ENCODE data around the gene HOXA10. TPM values are rescaled to one million over a fixed set of nuclear protein-coding genes. Genes with fewer than 3 reads are reported as not detected.
A peak's percentile ranks its signal among the peaks of the same experiment; 100 is the strongest.

The HOXA10 gene
- total RNA-seq, 4 donors from 2014 or later: 4.9 to 11.2 (median 6.7) TPM

DNA sequence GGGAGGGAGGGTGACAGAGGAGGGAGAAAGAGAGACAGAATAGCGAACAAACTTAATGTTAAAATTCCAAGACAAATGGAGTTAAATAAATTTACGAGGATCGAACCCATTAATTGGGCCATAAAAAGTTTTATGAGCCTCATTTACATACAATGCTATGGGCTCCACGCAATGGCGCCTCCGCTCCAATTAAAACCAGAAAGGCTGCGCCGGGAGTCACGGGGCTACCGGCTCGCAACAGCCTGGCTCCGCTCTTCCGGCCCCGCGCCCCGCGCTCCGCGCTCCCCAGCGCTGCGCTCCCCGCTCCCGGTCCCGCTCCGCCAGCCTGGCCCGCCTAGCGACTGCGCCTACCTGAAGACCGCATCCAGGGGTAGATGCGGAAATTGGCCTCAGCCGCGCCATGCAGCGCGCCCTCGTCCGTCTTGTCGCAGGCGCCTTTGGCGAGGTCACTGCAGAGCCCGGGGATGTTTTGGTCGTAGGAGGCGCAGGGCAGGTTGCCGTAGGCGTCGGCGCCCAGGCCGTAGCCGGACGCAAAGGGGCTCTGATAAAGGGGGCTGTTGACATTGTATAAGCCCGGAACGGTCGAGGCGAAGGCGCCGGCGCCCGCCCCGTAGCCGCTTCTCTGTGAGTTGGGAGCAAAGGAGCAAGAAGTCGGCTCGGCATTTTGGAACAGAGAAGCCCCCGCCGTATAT lies 18.2 kb downstream of the HOXA10 start:
- TF ChIP-seq, protein P1, sequence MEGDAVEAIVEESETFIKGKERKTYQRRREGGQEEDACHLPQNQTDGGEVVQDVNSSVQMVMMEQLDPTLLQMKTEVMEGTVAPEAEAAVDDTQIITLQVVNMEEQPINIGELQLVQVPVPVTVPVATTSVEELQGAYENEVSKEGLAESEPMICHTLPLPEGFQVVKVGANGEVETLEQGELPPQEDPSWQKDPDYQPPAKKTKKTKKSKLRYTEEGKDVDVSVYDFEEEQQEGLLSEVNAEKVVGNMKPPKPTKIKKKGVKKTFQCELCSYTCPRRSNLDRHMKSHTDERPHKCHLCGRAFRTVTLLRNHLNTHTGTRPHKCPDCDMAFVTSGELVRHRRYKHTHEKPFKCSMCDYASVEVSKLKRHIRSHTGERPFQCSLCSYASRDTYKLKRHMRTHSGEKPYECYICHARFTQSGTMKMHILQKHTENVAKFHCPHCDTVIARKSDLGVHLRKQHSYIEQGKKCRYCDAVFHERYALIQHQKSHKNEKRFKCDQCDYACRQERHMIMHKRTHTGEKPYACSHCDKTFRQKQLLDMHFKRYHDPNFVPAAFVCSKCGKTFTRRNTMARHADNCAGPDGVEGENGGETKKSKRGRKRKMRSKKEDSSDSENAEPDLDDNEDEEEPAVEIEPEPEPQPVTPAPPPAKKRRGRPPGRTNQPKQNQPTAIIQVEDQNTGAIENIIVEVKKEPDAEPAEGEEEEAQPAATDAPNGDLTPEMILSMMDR (IDR thresholded peaks at IDR 0.05): no peak
- no peak for TF ChIP-seq POLR2A (IDR thresholded peaks at IDR 0.05)
- H3K4me3 ChIP-seq (ENCODE audit: low read depth, poor library complexity, severe bottlenecking): peak overlapping the region; percentile 56
- WGBS, 2 donors: 1% methylated on average over 48 to 63 of the region's 63 CpGs
- intact Hi-C loops (cut with DNase I; ENCODE audit: low total_unique reads): no loop called here
- peak in 1 of 2 donors; percentile 89 for DNase-seq (ENCODE audit: low spot score in 2 of 2)

DNA sequence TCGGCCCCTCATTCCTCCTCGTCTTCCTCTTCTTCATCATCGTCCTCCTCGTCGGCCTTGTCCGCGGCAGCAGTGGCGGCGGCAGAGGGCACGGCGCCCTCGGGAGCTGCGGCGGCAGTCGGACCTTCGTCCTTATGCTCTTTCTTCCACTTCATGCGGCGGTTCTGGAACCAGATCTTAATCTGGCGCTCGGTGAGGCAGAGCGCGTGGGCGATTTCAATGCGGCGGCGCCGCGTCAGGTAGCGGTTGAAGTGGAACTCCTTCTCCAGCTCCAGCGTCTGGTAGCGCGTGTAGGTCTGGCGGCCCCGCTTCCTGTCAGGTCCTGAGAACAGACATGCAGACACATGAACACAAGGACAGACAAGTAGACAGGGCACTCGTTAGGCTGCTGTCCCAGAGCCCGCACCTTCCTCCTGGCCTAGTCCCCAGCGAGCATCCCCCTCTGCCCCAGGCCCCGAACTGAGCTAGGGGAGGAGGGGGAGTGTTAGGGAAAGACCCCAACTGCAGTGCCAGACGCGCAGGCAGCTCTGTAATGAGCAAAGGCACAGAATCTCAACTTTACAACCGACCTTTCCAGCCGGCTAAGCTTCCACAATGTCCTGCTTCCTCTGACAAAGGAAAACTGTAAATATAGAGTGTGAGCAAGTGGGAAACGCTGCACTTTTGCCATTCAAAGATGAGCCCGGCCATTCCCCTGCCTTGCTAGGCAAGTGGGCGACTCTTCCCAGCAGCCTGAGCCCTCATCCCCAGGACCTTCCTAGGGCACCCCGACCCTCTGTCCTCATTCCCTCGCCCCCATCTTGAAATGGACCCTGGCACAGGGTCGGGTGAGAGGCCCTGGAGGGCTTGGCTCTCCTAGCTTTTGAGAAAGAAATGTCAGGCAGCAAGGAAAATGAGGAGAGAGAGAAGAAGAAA lies 19.0 kb downstream of the HOXA10 start:
- intact Hi-C loops (cut with DNase I; ENCODE audit: low total_unique reads): loop anchor here (5.0 kb wide), 1 partner anchor 293 kb away; the partner anchor contains the start of gene SKAP2
- WGBS, 2 donors: 41 to 46% methylated on average over 46 to 48 of the region's 48 CpGs
- DNase-seq (ENCODE audit: low spot score in 2 of 2): peak in 1 of 2 donors; percentile 86
- TF ChIP-seq, protein P1 (IDR thresholded peaks at IDR 0.05): no peak
- TF ChIP-seq POLR2A (IDR thresholded peaks at IDR 0.05): no peak
- peak overlapping the region; percentile 56 for H3K4me3 ChIP-seq (ENCODE audit: low read depth, poor library complexity, severe bottlenecking)

DNA sequence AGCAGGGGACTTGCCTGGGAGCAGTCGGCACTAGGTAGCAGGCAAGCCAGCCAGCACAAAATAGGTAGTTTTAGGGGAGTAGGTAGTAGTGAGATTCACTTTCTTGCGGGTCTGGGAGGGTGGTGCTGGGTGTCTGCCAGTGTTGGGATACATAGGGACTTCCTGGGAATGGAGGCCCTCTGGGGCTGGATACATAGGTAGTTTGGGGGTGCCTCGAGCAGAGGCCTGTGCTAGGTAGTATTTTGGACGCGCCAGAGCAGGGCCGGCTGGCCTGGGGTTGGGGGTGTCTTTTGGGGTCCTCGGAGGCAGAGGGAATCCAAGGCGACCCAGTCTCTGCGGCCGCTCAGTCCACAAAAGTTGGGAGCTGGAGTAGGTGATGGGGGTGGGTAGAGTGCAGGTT lies 19.8 kb downstream of the HOXA10 start:
- 71% methylated on average over 10 of the region's 10 CpGs for WGBS, 2 donors
- TF ChIP-seq, protein P1 (IDR thresholded peaks at IDR 0.05): no peak
- TF ChIP-seq POLR2A (IDR thresholded peaks at IDR 0.05): no peak
- intact Hi-C loops (cut with DNase I; ENCODE audit: low total_unique reads): loop anchor here (5.0 kb wide), 1 partner anchor 292 kb away; the partner anchor contains the start of gene SKAP2
- no peak overlapping the region for H3K4me3 ChIP-seq (ENCODE audit: low read depth, poor library complexity, severe bottlenecking)
- DNase-seq (ENCODE audit: low spot score in 2 of 2): peak; percentile 17 to 82

DNA sequence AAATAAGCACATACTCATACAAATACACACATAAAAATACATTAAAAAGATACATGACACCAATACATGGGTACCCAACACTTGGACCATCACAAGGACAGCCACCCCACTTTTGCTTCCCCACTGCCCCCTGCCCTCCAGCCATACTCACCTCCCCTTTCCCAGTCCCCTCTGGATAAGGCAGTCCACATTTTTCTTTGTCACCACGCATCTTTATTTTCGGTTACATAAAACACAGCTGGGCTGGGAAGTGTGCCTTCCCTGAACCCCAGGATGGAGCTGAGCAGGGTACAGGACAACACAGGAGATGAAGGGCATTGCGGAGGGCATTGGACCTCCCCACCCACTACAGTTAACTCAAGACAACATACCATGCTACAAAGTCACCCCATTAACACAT lies 20.6 kb downstream of the HOXA10 start:
- 76 to 78% methylated on average over 3 of the region's 3 CpGs for WGBS, 2 donors
- intact Hi-C loops (cut with DNase I; ENCODE audit: low total_unique reads): loop anchor here (5.0 kb wide), 1 partner anchor 291 kb away; the partner anchor contains the start of gene SKAP2
- no peak overlapping the region for H3K4me3 ChIP-seq (ENCODE audit: low read depth, poor library complexity, severe bottlenecking)
- TF ChIP-seq, protein P1 (IDR thresholded peaks at IDR 0.05): no peak
- no peak for TF ChIP-seq POLR2A (IDR thresholded peaks at IDR 0.05)
- peak; percentile 7 to 62 for DNase-seq (ENCODE audit: low spot score in 2 of 2)

DNA sequence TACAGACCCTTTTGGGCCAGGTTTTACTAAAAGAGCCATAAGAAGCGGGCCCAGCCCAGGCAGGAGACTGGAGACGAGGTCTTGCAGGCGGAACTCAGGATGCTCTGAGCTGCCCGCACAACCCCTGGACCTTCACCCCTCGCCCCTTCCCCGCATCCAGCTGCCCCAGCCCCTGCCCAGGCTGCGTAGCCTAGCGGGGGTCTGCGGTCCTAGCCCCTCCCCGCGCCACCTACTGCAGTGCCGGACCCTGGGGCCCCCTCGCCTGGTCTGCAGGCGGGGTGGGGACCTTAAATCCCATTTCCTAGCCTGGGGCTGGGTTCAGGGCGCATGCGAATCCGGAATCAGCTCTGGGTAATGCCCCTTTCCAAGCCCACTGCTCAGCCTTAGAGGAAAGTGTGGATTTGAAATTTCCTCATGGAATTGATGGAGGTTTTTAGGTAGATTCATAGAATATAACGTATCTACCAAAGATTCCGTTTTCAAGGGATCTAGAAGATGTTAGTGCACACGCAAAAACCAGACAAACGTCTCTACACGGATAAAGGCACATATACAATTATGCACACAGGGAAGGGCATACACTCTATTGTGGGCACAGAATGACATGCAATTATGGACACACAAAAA lies 21.2 kb downstream of the HOXA10 start:
- intact Hi-C loops (cut with DNase I; ENCODE audit: low total_unique reads): loop anchor here (5.0 kb wide), 1 partner anchor 291 kb away; the partner anchor contains the start of gene SKAP2
- TF ChIP-seq, protein P1 (IDR thresholded peaks at IDR 0.05): no peak
- 25 to 34% methylated on average over 18 to 22 of the region's 22 CpGs for WGBS, 2 donors
- peak in 1 of 2 donors; percentile 14 for DNase-seq (ENCODE audit: low spot score in 2 of 2)
- H3K4me3 ChIP-seq (ENCODE audit: low read depth, poor library complexity, severe bottlenecking): no peak overlapping the region
